22Rv1 (cell line): ENCODE measurements around the gene SNUPN.
"Not testable (repeated sequence)": the region's sequence is repeated elsewhere in the genome, so short reads cannot be mapped to it uniquely, and the experiment has no call there.

ENCODE experiments used
- H3K27ac ChIP-seq: fragments of 450-650 bp; 2 replicates; pipeline ENCODE4 v1.5.1; 2017
- CTCF ChIP-seq: fragments of 450-650 bp; IDR thresholded peaks from 2 replicates; pipeline ENCODE4 v1.5.1; 2017; ENCODE audit warnings: mild to moderate bottlenecking
- ZFX ChIP-seq: fragments of 450-650 bp; IDR thresholded peaks from 2 replicates; pipeline ENCODE4 v1.6.1; 2017; ENCODE audit warnings: antibody characterized with exemption, borderline replicate concordance

Gene SNUPN

GRCh38 chr15:75577401-75578172 lies 47.9 kb downstream of the SNUPN start:
- TF ChIP-seq CTCF (no peak), ZFX (no peak)

GRCh38 chr15:75573648-75574384 lies 51.7 kb downstream of the SNUPN start:
- no peak overlapping the region for H3K27ac ChIP-seq
- TF ChIP-seq CTCF: no peak
- no peak for TF ChIP-seq ZFX

More at GRCh38 chr15:75577401-75578172, 47.9 kb downstream of the SNUPN start:
- peak overlapping the region; percentile 69; the same call in 1 of the 2 replicates for H3K27ac ChIP-seq

GRCh38 chr15:75570126-75570845 lies 55.2 kb downstream of the SNUPN start:
- TF ChIP-seq CTCF (no peak), ZFX (no peak)
- H3K27ac ChIP-seq: no peak overlapping the region

GRCh38 chr15:75565062-75565970 lies 60.2 kb downstream of the SNUPN start:
- no peak for TF ChIP-seq CTCF
- no peak for TF ChIP-seq ZFX
- no peak overlapping the region for H3K27ac ChIP-seq

- H3K27ac ChIP-seq: no peak overlapping the region
- TF ChIP-seq ZFX: no peak
- TF ChIP-seq CTCF: no peak
Observed at GRCh38 chr15:75561888-75562287, 63.6 kb downstream of the SNUPN start.

- H3K27ac ChIP-seq: not testable (repeated sequence)
Observed at GRCh38 chr15:75559360-75559759, 66.2 kb downstream of the SNUPN start.

- not testable (repeated sequence) for H3K27ac ChIP-seq
Observed at GRCh38 chr15:75558955-75559354, 66.6 kb downstream of the SNUPN start.
